GM10266 (cell line): ENCODE measurements around the gene HS3ST1.

ENCODE experiments used
- DNase-seq: peaks from one replicate; pipeline ENCODE4 v3.0.0; 2012; ENCODE audit errors: extremely low spot score
- CTCF ChIP-seq: IDR thresholded peaks from 2 replicates; pipeline ENCODE4 v1.5.1; 2012; ENCODE audit warnings: mild to moderate bottlenecking, low read depth; ENCODE audit not compliant: control insufficient read depth, insufficient read depth; ENCODE audit errors: missing control alignments

HS3ST1 gene

DNA sequence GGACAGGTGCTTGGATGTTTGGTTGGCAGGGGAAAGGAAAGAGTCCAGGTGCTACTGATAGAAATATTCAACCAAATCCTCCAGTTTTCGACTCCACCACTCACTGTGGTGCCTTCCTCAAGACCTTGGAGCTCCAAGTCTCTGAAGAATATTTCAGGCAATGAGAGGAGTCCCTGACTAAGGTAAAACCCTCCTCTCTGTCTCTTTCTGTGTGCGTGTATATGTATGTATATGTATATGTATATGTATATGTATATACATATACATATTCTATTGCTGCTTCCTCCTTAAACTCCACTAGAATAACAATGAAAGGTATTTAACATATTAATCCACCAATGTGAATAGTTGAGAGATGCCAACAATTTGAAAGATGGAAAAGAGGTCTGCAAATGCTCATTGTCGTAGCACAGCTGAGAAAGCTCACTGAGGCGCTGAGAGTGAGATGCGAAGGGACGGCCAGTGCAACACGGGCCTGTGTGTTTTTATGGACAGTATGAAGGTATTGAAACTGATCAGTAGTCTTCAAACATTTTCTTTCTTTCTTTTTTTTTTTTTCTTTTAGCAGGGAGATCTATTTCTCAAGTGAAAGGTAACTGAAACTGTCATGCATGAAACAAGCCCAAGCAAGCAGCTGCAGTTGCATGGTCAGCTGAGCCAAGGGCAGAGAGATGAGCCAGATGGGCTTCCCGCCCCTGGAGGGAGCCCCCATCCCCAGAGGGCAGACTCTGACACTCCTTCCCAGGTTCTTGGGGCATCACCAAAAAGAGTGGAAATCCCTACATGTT is 41.1 kb upstream of the HS3ST1 start:
- DNase-seq = peak; percentile 11
- no peak for TF ChIP-seq CTCF

DNA sequence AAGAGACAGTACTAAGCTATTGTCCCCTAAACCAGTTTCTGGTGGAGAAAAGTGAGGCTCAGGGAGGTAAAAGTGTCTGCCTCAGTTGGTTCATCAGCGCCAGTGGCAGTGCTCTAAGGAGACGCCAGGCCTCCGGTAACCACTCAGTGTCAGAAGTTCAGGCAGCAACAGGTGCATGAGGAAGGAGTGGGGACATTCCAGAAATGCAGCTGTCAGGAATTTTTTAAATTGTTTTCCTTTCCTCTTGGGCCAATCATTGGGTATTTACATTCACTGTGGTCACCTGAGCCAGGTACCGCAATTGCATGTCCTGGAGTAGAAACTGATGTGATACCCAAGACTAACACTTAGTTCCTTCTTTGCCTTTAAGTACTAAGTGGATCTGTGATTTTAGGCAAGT is 40.2 kb upstream of the HS3ST1 start:
- TF ChIP-seq CTCF = no peak

DNA sequence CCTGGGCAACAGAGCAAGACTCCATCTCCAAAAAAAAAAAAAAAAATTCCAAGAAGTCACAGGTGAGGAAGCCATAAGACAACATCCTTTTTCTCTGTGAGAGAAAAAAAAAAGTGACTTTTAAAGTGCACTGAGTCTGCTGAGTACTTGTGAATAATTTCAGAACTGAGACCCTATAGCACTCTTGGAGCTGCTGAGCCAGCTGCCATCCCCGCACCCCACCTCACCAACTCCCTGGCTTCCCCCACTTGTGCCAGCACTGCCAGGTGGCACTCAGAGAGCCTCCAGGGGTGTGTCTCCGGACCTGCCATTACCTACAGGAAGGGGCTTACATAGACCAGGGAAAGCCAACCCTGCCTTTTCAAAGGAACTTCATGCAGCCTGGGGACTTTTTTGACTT is 39.2 kb upstream of the HS3ST1 start:
- DNase-seq = no peak
- no peak for TF ChIP-seq CTCF

More for the DNA sequence above, 40.2 kb upstream of the HS3ST1 start:
- DNase-seq = no peak

DNA sequence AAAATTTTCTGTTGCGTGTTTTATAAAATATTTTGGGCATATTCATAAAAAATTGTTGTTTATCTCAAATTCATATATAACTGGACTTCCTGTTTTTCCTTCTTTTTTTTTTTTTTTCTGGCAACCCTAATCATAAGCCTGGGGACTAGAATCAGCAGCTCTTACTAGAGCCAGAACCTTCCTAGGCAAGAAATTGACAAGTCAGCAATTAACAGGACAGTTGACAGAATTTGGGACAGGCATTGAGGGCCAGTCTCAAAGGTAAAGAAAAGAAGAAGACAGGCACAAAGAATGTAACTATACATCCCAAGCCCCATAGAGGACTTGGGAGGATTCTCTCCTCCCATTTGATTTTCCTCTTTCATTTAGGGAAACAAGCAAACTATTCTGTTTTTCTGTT is 35.0 kb upstream of the HS3ST1 start:
- DNase-seq = no peak
- TF ChIP-seq CTCF = no peak

GRCh38 chr4:11456401-11456800 is 27.7 kb upstream of the HS3ST1 start:
- no peak for TF ChIP-seq CTCF
- no peak for DNase-seq

DNA sequence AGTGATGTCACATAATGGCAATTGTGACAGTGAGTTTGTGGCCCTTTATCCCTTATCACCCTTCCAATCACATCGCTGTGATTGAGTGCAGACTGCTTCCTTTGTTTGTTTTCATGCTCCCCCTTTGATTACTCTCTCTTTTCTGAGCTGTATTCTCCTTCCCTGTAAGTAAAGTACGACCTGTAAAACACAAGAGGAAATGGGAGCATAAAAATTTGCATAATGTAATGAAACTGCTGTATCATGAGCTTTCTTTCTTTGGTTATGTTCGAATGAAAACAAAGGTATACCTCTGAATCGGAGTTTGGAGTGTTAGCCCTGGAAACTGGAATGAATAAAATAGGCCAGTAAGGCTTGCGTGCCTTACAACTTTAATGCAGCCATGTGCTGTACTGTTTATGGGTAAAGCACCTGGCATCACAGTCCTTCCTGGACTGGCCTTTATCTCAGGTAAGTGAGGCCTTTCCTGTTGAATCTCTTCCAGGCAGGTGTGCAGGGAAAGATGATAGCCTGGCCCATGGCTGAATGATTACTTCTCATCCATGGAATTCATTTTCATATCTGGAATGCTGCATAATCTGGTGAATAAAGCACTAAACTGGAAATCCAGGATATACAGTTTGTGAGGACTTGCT is 26.6 kb upstream of the HS3ST1 start:
- DNase-seq = no peak

More for the DNA sequence above, 26.6 kb upstream of the HS3ST1 start:
- no peak for TF ChIP-seq CTCF
